ENCODE measurements around the gene SLC8A1. TPM values are rescaled to one million over a fixed set of nuclear protein-coding genes. Genes with fewer than 3 reads are reported as not detected.
A peak's percentile ranks its signal among the peaks of the same experiment; 100 is the strongest.

SLC8A1 gene
- total RNA-seq, 4 donors from 2014 or later = 19.6 to 51.2 (median 31.2) TPM

DNA sequence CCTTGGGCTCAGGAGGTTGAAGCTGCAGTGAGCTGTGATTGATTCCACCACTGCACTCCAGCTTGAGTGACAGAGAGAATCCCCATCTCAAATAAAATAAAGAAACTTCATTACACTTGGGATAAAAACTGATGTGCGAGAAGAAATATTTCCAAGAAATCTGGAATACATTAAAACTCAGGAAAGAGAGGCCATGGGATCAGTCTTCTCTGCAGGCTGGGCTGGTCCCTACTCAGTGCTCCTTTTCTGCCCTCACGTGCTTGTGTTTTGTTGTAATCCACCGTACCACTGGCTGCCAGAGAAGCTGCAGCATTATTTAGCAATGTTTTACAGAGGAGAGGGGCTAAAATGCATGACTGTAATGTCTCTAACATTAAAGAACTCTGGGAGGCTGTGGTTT, 282.0 kb downstream of the SLC8A1 start:
- no peak for DNase-seq
- Histone ChIP-seq H3K9me3 (no peaks in the 10 kb centered on the region), H3K36me3 (no peaks in the 10 kb centered on the region), H3K4me1 (no peaks in the 10 kb centered on the region), H3K4me3 (no peak overlapping the region), H3K27me3 (no peaks in the 10 kb centered on the region), H3K27ac (no peak overlapping the region)
- TF ChIP-seq, protein P1, sequence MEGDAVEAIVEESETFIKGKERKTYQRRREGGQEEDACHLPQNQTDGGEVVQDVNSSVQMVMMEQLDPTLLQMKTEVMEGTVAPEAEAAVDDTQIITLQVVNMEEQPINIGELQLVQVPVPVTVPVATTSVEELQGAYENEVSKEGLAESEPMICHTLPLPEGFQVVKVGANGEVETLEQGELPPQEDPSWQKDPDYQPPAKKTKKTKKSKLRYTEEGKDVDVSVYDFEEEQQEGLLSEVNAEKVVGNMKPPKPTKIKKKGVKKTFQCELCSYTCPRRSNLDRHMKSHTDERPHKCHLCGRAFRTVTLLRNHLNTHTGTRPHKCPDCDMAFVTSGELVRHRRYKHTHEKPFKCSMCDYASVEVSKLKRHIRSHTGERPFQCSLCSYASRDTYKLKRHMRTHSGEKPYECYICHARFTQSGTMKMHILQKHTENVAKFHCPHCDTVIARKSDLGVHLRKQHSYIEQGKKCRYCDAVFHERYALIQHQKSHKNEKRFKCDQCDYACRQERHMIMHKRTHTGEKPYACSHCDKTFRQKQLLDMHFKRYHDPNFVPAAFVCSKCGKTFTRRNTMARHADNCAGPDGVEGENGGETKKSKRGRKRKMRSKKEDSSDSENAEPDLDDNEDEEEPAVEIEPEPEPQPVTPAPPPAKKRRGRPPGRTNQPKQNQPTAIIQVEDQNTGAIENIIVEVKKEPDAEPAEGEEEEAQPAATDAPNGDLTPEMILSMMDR (IDR thresholded peaks at IDR 0.05) = no peak
- no peak for TF ChIP-seq POLR2A (IDR thresholded peaks at IDR 0.05)

GRCh38 chr2:40169430-40169829, 282.5 kb downstream of the SLC8A1 start:
- Histone ChIP-seq H3K4me3 (no peak overlapping the region), H3K27me3 (no peaks in the 10 kb centered on the region), H3K27ac (no peak overlapping the region), H3K36me3 (no peaks in the 10 kb centered on the region), H3K9me3 (no peaks in the 10 kb centered on the region), H3K4me1 (no peaks in the 10 kb centered on the region)
- no peak for DNase-seq
- TF ChIP-seq, protein P1 (IDR thresholded peaks at IDR 0.05) = no peak
- TF ChIP-seq POLR2A (IDR thresholded peaks at IDR 0.05) = no peak

- no peaks in the 10 kb centered on the region for H3K36me3 ChIP-seq
- H3K9me3 ChIP-seq = no peaks in the 10 kb centered on the region
- no peaks in the 10 kb centered on the region for H3K27me3 ChIP-seq
- no peak overlapping the region for H3K27ac ChIP-seq
- no peak for TF ChIP-seq POLR2A (IDR thresholded peaks at IDR 0.05)
- TF ChIP-seq, protein P1 (IDR thresholded peaks at IDR 0.05) = no peak
- H3K4me1 ChIP-seq = no peaks in the 10 kb centered on the region
- no peak for DNase-seq
- H3K4me3 ChIP-seq = no peak overlapping the region
Measured at GRCh38 chr2:40168546-40168945, 283.3 kb downstream of the SLC8A1 start.

DNA sequence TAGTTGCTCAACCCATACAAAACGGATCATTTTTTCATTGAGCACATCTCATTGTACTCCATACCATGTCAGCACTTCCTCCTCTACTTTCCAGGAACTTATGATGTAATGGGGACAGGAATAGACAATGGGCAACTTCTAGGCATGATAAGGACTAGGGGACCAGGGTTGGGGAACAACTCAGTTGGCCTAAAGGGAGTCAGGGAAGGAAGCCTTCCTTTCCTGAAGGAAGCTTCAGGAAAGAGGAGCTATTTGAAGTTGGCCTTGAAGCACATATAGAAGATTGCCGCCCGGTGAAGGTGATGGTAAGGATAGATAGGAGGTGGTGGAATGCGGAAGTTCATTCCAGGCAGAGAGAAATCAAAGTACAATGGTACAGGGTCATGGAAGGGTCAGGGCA, 283.9 kb downstream of the SLC8A1 start:
- H3K27me3 ChIP-seq = no peaks in the 10 kb centered on the region
- no peak overlapping the region for H3K4me3 ChIP-seq
- H3K27ac ChIP-seq = peak overlapping the region in 2 of 4 donors; percentile 16 to 35
- no peaks in the 10 kb centered on the region for H3K9me3 ChIP-seq
- no peaks in the 10 kb centered on the region for H3K4me1 ChIP-seq
- peak in 1 of 3 donors; percentile 68 for DNase-seq
- TF ChIP-seq, protein P1 (IDR thresholded peaks at IDR 0.05) = no peak
- TF ChIP-seq POLR2A (IDR thresholded peaks at IDR 0.05) = no peak
- H3K36me3 ChIP-seq = no peaks in the 10 kb centered on the region

DNA sequence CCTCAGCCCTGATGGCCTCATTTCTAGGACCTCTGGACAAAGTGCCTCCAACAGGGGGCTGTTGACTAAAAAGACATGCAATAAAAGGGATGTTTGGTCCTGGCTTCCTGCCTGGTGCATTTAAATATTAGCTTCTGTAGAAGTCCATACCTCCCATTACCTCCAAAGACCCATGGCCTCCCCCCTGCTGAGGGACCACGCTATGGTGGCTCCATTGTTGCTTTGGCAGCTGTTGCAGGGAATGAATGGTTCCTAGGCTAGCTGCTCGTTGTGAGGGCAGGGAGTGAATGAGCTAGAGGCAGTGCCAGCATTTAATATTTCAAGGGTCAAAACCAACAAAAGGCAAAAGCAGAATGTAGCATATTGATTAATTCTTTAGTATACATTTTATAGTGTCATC, 285.9 kb downstream of the SLC8A1 start:
- Histone ChIP-seq H3K4me3 (no peak overlapping the region), H3K36me3 (no peaks in the 10 kb centered on the region), H3K27ac (no peak overlapping the region), H3K27me3 (no peaks in the 10 kb centered on the region), H3K4me1 (no peaks in the 10 kb centered on the region), H3K9me3 (no peaks in the 10 kb centered on the region)
- no peak for DNase-seq
- TF ChIP-seq POLR2A (IDR thresholded peaks at IDR 0.05) = no peak
- TF ChIP-seq, protein P1 (IDR thresholded peaks at IDR 0.05) = no peak

DNA sequence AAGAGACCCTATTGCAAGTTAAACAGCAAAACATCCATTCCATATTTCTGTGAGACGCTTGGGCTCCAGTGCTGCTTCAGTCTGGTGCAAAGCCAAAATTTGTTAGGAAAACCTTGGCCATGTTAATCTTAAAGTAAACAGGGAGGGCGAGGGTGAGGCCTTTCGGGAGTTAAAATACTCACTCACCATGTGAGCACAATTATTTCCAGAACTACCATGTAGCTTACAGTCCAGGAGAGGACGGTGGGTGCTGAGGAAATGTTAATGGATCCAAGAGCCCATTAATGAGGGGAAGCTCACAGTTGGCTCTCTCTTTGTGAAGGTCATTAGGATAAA, 286.4 kb downstream of the SLC8A1 start:
- Histone ChIP-seq H3K36me3 (peaks cover 0 to 3% (median 0%) of the 10 kb centered on the region in 3 donors), H3K4me1 (no peaks in the 10 kb centered on the region), H3K4me3 (no peak overlapping the region), H3K27ac (peak overlapping the region in 1 of 4 donors; percentile 12), H3K27me3 (no peaks in the 10 kb centered on the region), H3K9me3 (no peaks in the 10 kb centered on the region)
- no peak for DNase-seq
- TF ChIP-seq, protein P1 (IDR thresholded peaks at IDR 0.05) = no peak
- no peak for TF ChIP-seq POLR2A (IDR thresholded peaks at IDR 0.05)

All from Peyer's patch (tissue), 4 donors.